GM19239 (cell line): ENCODE results near the gene AMDHD1.

Source experiments
- DNase-seq: peaks from one replicate; pipeline ENCODE4 v3.0.0; 2011; ENCODE audit warnings: low spot score; ENCODE audit not compliant: insufficient read length
- FAIRE-seq: peaks from 2 replicates; lab custom pipeline; 2011; peaks lifted over from hg19 to GRCh38; lab: Jason Lieb, UNC

AMDHD1 gene, protein sequence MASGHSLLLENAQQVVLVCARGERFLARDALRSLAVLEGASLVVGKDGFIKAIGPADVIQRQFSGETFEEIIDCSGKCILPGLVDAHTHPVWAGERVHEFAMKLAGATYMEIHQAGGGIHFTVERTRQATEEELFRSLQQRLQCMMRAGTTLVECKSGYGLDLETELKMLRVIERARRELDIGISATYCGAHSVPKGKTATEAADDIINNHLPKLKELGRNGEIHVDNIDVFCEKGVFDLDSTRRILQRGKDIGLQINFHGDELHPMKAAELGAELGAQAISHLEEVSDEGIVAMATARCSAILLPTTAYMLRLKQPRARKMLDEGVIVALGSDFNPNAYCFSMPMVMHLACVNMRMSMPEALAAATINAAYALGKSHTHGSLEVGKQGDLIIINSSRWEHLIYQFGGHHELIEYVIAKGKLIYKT

DNA sequence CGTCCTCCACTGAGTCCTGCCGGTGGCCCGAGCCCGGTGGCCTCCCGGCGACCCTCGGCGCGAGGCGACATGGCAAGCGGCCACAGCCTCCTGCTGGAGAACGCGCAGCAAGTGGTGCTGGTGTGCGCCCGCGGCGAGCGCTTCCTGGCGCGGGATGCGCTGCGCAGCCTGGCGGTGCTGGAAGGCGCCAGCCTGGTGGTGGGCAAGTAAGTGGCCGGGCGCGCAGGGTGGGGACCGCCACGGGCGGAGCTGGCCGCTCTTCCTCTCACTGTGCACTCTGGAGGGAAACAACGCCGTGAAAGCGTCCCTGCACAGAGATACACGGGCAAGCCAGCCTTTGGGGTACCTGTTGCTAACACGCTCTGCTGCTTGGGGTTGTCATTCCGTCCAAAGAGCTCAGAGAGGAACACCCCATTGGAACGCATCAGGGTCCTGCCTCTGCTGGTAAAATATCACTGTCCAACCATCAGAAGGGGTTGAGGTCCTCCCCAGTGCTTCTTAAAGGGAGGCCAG, at the start of gene AMDHD1:
Gene AMDHD1, plus strand, starts transcription at position 2 of the 513 bp plus-strand sequence. Its CDS starts 68 bp downstream, at position 70.
- DNase-seq (peak; percentile 51), FAIRE-seq (no peak)

DNA sequence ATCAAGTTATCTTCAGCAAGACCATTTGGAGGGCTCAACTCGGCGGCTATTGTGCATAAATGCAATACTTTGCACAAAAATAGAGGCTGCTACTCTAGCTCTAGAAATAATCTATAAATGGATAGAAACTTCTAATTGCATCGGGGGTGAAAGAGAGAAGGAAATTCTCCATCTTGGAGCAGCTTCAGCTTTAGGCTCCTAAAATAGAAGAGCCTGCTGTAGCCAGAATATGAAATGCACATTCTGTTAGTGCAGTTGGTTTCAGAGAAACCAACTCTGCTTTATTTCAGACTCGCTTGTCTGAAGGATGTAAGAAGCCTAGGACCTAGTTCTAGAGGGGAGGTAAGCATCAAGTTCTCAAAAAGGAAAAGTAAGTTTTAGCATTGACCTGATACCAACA, 46.3 kb upstream of the AMDHD1 start:
- FAIRE-seq (no peak), DNase-seq (no peak)

DNA sequence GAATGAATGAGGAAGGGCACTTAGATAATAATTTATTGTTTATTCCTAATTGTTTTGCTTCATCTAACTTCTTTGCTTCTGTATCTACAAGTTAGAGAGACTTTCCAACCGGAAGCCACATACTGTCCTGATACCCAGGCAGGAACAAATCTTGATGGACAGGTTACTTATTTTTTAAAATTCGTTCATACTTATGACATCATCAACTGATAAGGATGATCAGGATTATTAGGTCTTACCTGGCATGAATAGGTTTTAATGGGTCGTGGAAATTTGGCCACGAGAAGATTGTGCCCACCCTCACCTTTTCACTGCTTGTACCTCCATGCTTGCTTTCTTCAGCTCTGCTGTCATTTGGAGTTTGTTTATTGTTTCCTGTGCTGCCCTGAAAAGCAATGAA, 45.0 kb upstream of the AMDHD1 start:
- FAIRE-seq (no peak), DNase-seq (no peak)

DNA sequence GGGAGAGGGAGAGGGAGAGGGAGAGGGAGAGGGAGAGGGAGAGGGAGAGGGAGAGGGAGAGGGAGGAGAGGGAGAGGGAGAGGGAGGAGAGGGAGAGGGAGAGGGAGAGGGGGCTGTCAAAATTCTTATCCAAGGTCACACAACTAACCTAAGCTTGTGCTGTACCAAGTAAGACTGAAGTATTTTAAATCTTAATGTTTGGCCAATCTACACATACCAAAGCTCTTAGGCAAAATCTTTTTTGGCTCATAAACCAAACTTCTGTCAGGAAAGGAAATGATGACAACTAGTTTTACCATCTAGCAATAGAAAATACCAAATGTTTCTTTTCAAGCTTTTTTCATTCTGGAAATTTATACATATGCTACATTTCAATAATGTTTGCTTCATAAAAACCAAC, 34.6 kb upstream of the AMDHD1 start:
- FAIRE-seq (no peak), DNase-seq (no peak)

DNA sequence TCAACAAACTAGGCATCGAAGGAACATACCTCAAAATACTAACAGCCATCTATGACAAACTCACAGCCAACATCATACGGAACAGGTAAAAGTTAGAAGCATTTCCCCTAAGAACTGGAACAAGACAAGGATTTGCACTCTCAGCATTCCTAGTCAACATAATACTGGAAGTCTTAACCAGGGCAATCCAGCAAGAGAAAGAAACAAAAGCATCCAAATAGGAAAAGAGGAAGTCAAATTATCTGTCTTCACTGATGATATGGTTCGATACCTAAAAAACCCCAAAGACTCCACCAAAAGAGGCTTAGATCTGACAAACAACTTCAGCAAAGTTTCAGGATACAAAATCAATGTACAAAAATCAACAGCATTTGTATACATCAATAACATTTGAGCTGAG, 33.3 kb upstream of the AMDHD1 start:
- FAIRE-seq (no peak), DNase-seq (no peak)

DNA sequence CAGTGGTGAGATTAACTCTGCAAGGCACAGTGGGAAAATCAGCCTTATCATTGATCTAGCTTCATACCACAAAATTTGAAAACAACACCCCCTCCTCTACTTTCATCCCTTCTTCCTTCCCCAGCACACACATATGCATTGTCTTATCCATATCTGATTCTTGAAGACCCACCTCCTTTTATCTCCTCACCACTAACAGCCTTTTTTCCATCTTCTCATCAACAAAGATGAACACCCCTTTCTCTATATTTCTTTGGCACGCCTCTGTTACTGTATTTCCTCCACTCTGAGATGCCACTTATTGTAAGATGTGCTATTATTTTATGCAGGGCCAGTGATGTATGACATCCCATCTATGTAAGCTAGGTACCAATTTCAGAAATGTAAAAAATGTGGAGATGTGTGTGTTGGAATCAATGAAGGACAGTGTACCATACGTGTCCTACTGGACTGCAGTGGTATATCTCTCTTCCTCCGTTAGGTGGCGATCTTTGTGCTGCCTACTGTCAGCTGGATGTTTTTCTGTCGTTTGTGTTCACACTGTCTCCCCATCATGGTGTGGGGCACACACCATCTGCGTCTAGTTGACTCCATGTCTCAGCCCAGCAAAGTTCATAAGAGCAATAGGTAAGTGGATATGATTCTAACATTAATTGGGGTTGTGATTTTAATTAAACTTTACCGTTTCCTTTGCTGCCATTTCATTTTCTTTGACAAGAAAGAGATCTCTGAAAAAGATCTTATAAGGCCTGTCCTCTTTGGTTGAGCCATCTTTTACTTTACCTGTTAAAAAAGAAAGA, 24.7 kb upstream of the AMDHD1 start:
- FAIRE-seq, result peak; percentile 80

DNA sequence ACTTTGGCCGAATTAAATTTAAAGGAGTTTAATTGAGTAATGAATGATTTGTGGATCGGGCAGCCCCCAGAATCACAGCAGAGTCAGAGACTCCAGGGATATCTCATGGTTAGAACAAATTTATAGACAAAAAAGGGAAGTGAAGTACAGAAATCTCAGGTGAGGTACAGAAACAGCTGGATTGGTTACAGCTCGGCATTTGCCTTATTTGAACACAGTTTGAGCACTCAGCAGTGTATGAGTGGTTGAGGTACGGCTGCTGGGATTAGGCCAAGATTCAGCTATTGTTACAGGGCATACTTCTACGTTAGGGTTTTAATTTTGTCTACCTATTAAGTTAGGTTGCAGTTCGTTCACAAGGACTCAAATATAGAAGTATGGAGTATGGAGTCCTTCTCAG, 24.0 kb upstream of the AMDHD1 start:
- DNase-seq (no peak), FAIRE-seq (no peak)

More for the DNA sequence above, 24.7 kb upstream of the AMDHD1 start:
- DNase-seq, result peak; percentile 36

DNA sequence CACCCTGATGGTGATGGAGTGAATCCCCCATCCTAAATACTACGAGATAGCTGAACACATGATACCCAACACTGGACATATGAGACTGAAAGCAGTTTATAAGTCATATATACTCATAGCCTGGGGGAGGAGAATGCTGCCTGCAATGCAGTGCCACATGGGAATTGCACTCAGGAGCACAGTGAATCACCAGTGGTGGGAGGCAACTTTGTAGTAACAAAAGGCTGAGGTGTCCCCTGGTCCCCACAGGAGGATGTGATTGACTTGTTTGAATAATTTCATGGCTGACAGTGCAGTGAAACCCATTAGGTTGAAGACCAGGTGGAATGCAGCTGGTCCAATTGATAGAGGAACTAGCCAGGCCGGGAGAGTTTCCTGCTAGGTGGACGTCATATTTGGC, 20.9 kb upstream of the AMDHD1 start:
- DNase-seq, result no peak
- no peak for FAIRE-seq

DNA sequence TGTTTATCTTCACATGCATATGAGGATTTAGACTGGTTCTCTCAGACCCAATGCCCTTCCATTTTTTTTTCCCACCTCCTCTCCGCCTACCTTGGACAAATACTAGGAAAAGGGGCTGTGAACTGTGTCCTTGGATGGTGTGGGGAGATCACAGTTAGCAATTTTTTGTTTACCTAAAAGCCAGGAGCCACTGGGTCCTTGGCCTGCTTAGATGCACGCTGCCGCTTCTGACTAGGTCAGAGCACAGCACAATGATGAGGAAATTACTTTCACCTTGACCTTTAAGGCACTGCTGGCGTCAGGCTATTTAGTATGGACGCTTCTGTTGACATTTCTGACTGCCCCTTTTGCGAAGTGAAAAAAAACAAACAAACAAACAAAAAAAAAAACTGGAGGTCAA, 2.6 kb upstream of the AMDHD1 start:
- FAIRE-seq (no peak), DNase-seq (no peak)

DNA sequence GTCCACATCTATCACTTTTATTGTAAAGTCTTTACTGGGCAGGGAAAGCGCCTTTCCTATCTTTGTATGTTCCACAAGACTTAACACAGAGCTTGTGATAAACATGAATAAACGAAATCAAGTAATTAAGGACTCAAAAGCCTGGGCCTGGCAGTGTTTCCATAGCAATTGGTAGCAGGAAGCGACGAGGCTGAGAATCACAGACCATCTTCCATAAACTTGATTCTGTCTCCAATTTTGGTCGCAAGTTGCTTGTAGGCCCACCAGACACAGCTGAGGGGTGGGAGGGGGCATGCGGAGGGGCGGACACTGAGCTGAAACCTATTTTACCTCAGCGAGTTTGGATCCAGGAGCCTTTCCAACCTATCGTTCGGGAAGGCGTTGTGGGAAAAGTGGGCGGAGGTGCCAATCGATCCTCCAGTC, 1.0 kb upstream of the AMDHD1 start:
- FAIRE-seq (no peak), DNase-seq (no peak)

DNA sequence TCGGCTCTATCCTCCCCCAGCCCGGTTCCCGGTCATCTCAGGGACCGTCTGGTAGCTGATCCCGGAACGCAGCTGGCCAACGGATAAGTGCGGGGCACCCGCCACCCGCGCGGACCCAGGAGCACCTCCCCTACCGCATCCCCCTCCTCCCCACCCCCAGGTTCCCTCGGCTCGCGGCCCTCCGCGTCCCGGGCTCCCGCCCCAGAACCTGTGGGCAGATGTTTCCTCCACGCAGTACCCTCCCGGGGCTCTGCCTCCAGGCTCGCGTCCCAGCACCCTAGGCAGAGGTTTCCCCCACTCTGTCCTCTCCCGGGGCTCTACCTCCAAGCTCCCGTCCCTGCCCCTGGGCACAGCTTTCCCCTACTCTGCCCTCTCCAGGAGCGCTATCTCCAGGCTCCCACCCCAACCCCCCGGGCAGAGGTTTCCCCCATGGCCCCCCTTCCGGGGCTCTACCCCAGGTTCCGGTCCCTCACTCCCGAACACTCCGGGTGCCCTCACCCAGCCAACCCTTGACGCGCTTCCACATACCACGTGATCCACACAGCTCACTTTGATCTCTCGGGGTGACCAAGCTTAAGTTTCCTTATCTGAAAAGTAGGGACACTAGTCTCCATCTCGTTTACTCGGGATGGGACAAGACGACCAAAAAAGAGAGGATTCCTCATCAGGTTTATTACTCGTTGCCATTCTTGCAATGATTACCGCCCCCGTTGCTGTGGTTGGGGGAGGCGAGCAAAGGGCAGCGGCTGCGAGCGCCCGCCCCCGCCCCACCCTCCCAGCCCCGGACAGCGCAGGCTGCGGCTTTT, 404 bp upstream of the AMDHD1 start, which contains the start of gene CCDC38:
Gene CCDC38, minus strand, starts transcription at position 91 of the 806 bp plus-strand sequence. CDS start 6,105 bp downstream, outside the sequence.
- peak; percentile 93 for FAIRE-seq

DNA sequence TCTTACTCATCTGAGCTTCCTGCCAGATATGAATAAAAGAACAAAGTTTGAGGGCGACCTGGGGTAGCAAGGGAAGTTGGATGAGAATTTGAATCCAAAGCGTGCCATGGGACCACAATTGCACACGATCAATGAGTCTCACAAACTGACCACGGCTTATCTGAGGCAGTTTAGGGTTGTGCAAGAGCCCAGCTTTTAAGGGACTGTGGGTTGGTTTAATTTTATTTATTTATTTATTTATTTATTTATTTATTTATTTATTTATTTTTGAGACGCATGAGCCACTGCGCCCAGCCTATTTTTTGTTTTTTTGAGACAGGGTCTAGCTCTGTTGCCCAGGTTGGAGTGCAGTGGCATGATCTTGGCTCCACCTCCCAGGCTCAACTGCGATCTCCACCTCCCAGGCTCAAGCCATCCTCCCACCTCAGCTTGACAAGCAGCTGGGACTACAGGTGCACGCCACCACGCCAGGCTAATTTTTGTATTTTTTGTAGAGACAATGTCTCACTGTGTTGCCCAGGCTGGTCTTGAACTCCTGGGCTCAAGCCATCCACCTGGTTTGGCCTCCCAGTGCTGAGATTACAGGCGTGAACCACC, 1.1 kb downstream of the AMDHD1 start:
- no peak for FAIRE-seq
- DNase-seq, result no peak

More for the DNA sequence above, 404 bp upstream of the AMDHD1 start, which contains the start of gene CCDC38:
- DNase-seq, result peak; percentile 92

DNA sequence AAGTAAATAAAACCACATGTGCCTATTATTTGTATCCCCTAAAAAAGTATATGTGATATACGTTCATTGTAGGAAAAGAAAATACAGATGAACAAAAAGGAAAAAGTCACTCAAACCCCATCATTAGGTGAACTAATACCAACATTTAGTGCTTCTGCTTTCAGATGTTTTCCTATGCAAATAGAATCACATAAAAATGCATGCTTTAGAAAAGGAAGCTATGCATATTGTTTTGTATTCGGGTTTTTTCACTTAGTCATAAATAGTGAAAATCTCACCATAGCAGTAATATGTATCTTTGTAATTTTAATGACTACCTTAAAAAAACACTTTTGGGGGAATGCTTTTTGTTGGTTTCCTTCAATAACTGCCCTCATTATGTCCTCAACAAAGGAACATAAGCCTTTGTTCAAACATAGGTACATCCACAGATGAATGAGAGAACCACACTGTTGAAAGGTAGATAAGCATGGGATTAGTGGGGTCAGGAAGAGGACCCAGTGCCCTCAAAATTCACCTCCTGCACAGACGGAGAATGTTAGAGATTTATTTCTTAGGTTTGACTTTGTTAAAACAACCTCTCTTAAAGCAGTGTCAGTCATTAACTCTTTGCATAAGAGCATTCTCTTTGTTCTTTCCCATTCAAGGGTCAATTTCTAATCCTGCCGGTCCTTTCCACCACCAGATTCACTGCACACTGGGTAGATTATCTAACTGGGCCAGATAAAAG, 6.5 kb downstream of the AMDHD1 start:
- no peak for FAIRE-seq
- DNase-seq, result no peak

DNA sequence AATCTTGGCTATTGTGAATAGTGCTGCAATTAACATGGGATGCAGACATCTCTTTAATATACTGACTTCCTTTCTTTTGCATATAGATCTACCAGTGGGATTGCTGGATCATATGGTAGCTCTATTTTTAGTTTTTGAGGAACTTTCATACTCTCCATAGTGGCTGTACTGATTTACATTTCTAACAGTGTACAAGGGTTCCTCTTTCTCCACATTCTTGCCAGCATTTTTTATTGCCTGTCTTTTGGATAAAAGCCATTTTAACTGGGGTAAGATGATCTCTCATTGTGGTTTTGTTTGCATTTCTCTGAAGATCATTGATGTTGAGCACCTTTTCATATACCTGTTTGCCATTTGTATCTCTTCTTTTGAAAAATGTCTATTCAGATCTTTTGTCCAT, 8.4 kb downstream of the AMDHD1 start:
- FAIRE-seq (no peak), DNase-seq (no peak)

DNA sequence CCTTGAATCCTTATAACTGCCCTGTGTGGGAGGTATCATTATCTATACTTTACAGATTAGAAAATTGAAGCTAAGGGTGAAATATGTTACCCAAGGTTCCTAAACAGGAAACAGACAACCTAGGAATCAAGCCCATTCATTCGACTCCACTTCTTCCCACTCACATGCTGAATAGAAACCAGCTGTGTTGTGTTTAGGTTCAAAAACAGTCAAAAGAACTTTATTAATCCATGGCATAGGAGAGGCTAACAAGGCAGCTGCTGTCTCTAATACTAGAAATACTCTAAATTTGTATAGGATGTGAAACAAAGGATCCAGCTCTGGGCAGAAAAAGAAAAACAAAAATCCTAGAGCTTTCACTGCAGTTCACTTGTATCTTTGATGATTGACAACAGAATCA, 9.9 kb downstream of the AMDHD1 start:
- DNase-seq (no peak), FAIRE-seq (no peak)

DNA sequence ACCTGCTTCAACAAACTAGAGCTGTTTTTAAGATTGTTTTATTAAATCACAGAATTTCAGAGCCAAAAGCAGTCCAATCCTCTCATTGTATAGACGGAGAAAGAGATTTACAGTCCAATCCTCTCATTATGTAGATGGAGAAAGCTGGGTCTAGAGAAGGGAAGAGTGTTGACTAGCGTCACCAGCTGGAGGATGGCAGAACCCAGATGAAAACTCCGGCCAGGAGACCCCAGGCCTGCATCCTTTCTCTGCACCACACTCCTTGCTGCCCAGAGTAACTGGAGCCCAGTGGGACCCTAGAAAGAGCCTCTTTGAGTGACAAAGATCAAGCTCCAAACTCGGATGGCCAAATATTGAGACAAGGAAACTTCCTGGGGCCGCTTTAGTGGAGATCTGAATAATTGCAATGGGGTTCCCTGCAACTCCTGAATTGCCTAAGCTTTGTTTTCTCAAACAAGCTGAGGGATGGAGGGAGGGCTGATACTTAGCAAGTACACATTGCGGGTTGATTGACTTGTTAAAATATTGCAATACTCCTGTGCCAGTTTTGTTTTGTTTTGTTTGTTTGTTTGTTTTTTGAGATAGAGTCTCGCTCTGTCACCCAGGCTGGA, 12.5 kb downstream of the AMDHD1 start:
- DNase-seq (no peak), FAIRE-seq (no peak)

DNA sequence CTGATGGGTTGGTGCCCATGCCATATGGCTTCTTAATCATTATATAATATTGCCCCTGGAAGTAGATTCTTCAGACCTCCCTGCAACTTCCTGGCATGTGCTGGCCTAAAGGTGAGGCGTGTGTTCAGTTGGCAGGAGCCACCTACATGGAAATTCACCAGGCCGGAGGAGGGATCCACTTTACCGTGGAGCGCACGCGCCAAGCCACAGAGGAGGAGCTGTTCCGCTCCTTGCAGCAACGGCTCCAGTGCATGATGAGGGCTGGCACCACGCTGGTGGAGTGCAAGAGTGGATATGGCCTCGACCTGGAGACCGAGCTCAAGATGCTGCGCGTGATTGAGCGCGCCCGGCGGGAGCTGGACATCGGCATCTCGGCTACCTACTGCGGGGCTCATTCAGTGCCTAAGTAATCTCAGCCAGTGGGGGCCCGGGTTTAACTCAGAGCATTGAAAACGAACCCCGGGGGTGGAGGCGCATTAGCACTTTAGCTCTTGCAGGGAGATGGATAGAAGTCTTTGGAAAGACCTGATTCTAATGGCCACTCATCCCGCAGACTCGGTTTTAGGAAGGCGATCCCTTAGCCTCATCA, 13.5 kb downstream of the AMDHD1 start:
- DNase-seq (no peak), FAIRE-seq (no peak)

DNA sequence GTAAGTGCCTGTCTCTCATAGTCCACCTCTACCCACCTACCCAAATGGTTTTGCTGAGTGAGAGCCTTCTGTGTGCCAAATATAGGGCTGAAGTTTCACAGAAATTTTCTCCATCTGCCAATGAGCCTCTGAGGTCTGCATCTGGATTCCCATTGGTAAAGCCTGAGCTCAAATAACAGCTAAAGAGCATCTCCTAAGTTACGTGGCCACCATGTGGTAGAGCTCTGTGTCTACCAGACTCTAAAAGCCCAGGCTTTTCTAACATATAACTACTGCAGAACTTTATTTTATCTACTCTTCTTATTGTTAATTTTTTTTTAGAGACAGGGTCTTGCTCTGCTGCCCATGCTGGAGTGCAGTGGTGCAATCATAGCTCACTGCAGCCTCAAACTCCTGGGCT, 16.0 kb downstream of the AMDHD1 start:
- FAIRE-seq, result no peak
- no peak for DNase-seq
